Fibroblast of the aortic adventitia (primary cell): Measurements from ENCODE around the gene TAS2R8. TPM values are rescaled to one million over a fixed set of nuclear protein-coding genes. Genes with fewer than 3 reads are reported as not detected.

ENCODE experiments used
- DNase-seq: peaks from one replicate; pipeline ENCODE4 v3.0.0-alpha.2; 2010; ENCODE audit warnings: low read depth
- H3K4me3 ChIP-seq: 2 replicates; pipeline ENCODE4 v1.5.1; 2011; ENCODE audit warnings: low read depth, mild to moderate bottlenecking, control low read depth, low read length, moderate library complexity
- total RNA-seq: library from RNA; depleted of rRNA; stranded (reverse); fragments of >200 nt; gene quantifications from 2 replicates; pipeline ENCODE4 v1.2.3, GENCODE V29; 2012; ENCODE audit warnings: low replicate concordance
- TF ChIP-seq, protein P1 (sequence below): IDR thresholded peaks from 2 replicates; pipeline ENCODE4 v1.5.1; 2011; ENCODE audit warnings: mild to moderate bottlenecking, low read length, control low read depth, inconsistent platforms; ENCODE audit not compliant: insufficient read depth

TAS2R8 gene
- total RNA-seq, 1 donor, result 0.45 TPM

- TF ChIP-seq, protein P1, sequence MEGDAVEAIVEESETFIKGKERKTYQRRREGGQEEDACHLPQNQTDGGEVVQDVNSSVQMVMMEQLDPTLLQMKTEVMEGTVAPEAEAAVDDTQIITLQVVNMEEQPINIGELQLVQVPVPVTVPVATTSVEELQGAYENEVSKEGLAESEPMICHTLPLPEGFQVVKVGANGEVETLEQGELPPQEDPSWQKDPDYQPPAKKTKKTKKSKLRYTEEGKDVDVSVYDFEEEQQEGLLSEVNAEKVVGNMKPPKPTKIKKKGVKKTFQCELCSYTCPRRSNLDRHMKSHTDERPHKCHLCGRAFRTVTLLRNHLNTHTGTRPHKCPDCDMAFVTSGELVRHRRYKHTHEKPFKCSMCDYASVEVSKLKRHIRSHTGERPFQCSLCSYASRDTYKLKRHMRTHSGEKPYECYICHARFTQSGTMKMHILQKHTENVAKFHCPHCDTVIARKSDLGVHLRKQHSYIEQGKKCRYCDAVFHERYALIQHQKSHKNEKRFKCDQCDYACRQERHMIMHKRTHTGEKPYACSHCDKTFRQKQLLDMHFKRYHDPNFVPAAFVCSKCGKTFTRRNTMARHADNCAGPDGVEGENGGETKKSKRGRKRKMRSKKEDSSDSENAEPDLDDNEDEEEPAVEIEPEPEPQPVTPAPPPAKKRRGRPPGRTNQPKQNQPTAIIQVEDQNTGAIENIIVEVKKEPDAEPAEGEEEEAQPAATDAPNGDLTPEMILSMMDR, result no peak
- no peak for DNase-seq
- no peak overlapping the region for H3K4me3 ChIP-seq
These were observed 31.4 kb upstream of the TAS2R8 start for GRCh38 chr12:10838461-10838860.

GRCh38 chr12:10829994-10830393 lies 22.9 kb upstream of the TAS2R8 start:
- no peak overlapping the region for H3K4me3 ChIP-seq
- DNase-seq, result peak; percentile 7
- TF ChIP-seq, protein P1, result no peak

GRCh38 chr12:10826258-10826657 lies 19.2 kb upstream of the TAS2R8 start, which contains the start of gene TAS2R10:
TSS of gene TAS2R10 (minus strand) at chr12:10826358. CDS start at chr12:10826269, 89 bp downstream.
- DNase-seq, result no peak
- TF ChIP-seq, protein P1, result no peak
- no peak within 1 kb of the TSS for H3K4me3 ChIP-seq

DNA sequence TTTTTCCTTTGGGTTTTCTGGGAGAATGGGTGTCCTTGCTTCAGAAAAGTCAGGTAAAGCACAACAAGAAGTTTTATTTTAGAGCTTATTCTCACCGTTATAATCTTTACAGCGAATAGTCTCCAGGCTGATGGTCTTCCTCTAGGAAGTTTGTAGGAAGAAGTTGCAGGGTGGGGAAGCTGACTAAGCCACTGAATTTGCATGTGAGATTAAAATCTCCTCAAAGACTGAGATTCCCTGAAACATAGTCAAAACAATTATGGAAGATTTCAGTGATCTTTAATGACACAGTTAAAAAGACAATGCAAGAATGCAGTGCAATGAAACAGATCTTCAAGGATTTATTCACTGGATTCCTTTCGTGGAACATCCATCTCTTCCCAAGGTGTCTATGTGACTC lies 17.9 kb upstream of the TAS2R8 start:
- TF ChIP-seq, protein P1, result no peak
- no peak overlapping the region for H3K4me3 ChIP-seq
- no peak for DNase-seq

GRCh38 chr12:10811883-10812536 lies 4.9 kb upstream of the TAS2R8 start:
- DNase-seq, result no peak
- H3K4me3 ChIP-seq, result no peak overlapping the region
- TF ChIP-seq, protein P1, result no peak

DNA sequence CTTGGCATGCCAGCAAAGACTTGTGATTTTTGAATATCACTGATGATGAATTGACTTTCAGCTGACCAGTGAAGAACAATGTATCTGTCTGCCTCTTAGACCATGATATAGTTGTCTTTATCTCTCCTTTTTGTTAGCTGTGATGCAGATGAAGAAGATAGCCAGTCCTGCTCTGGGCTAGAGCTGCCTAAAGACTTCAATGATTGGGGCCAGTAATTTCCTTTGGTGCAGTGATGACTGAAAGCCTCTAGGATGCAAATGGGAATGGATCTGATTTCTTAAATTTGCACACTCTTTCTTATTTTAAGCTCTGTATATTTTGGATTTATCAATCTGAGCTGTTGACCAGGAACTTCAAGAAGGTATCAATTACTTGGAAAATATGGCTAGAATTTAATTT lies 3.0 kb upstream of the TAS2R8 start, which contains the start of gene TAS2R9:
TSS of gene TAS2R9 (minus strand) at position 101 of the 400 bp plus-strand sequence. CDS start at position 8, 93 bp downstream.
- TF ChIP-seq, protein P1, result no peak
- no peak for DNase-seq
- no peak within 1 kb of the TSS for H3K4me3 ChIP-seq
